Measurements from ENCODE around the gene SLC12A7. TPM values are rescaled to one million over a fixed set of nuclear protein-coding genes. Genes with fewer than 3 reads are reported as not detected.

SLC12A7 gene
- total RNA-seq, 1 donor from 2014 or later = 147 TPM

DNA sequence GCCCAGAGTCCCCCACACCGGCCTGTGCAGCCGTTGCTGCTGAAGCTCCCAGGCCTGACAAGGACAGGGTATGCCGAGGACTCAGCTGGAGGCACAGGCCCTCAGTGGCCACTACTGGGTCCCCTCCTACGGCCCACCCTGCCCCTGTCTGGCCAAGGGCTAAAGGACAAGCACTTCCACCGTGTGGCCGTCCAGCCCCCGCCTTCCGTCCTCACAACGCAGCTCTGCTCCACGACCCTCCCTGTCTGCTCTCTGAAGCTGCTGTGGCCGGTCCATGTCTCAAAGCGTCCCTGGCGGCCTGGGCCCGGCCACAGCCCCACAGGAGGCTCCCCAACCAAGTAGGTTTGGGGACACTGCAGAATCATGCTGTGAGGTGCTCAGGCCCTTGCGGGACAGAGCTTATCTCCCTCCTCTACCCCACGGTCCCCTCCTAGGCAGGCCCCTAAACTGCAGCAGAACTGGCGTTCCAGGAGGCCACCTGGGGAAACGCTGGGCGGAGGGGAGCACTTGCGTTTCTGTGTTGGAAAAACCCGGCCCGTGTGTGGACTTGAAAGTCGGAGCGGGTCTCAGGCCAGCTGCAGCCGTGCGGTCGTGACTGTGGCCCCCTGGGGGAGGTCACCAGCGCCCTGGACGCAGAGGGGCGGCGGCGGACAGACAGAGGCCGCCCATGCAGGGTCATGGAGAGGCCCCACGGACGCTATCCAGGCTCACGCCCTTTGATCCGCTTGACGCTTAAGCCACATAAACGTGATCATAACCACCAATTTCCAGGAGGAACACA is 57.7 kb downstream of the SLC12A7 start:
- peak; percentile 18 for DNase-seq
- no peaks in the 10 kb centered on the region for H3K36me3 Mint-ChIP-seq (ENCODE audit: unreplicated experiment)
- H3K4me1 Mint-ChIP-seq (ENCODE audit: low read depth, unreplicated experiment) = peaks cover 6% of the 10 kb centered on the region
- no peak overlapping the region for H3K4me3 Mint-ChIP-seq (ENCODE audit: unreplicated experiment)
- peaks cover 9% of the 10 kb centered on the region for H3K9me3 Mint-ChIP-seq (ENCODE audit: unreplicated experiment)
- H3K27me3 Mint-ChIP-seq (ENCODE audit: unreplicated experiment) = peaks cover 16% of the 10 kb centered on the region
- H3K27ac Mint-ChIP-seq (ENCODE audit: unreplicated experiment) = no peak overlapping the region
- TF ChIP-seq, protein P1, sequence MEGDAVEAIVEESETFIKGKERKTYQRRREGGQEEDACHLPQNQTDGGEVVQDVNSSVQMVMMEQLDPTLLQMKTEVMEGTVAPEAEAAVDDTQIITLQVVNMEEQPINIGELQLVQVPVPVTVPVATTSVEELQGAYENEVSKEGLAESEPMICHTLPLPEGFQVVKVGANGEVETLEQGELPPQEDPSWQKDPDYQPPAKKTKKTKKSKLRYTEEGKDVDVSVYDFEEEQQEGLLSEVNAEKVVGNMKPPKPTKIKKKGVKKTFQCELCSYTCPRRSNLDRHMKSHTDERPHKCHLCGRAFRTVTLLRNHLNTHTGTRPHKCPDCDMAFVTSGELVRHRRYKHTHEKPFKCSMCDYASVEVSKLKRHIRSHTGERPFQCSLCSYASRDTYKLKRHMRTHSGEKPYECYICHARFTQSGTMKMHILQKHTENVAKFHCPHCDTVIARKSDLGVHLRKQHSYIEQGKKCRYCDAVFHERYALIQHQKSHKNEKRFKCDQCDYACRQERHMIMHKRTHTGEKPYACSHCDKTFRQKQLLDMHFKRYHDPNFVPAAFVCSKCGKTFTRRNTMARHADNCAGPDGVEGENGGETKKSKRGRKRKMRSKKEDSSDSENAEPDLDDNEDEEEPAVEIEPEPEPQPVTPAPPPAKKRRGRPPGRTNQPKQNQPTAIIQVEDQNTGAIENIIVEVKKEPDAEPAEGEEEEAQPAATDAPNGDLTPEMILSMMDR (IDR thresholded peaks at IDR 0.05; ENCODE audit: partially characterized antibody, unreplicated experiment) = no peak

DNA sequence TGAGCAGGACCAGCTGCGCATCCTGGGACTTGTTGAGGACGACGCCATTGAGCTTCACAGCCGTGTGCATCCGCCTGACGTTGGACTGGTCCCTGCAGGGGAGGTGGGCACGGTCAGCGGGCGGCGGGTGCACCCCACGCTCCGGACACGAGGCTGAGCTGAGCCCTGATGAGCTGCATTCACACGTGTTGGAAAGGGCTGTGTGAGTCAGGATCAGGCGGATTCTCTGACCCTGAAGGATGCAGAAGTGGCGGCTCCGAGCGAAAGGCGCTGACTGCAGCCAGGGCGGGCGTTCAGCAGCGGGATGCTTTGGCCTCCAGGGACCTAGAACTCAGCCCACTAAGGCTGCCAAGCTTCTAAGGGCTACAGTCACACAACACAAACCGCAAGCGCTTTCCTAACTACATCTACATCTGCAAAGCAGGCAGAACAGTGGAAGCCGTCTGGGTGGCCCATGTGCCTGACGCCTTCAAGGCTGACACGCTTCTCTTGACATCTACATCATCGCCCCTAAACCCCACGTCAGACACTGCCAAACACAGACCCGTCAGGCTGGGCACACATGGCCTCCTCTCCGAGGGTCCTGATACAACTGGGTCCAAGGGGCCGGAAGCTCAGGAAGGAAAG is 58.4 kb downstream of the SLC12A7 start:
- Mint-ChIP-seq H3K9me3 (ENCODE audit: unreplicated experiment) (peaks cover 8% of the 10 kb centered on the region), H3K27ac (ENCODE audit: unreplicated experiment) (no peak overlapping the region), H3K36me3 (ENCODE audit: unreplicated experiment) (no peaks in the 10 kb centered on the region), H3K27me3 (ENCODE audit: unreplicated experiment) (peaks cover 15% of the 10 kb centered on the region), H3K4me1 (ENCODE audit: low read depth, unreplicated experiment) (peaks cover 4% of the 10 kb centered on the region), H3K4me3 (ENCODE audit: unreplicated experiment) (no peak overlapping the region)
- peak; percentile 27 for DNase-seq
- TF ChIP-seq, protein P1 (IDR thresholded peaks at IDR 0.05; ENCODE audit: partially characterized antibody, unreplicated experiment) = no peak

DNA sequence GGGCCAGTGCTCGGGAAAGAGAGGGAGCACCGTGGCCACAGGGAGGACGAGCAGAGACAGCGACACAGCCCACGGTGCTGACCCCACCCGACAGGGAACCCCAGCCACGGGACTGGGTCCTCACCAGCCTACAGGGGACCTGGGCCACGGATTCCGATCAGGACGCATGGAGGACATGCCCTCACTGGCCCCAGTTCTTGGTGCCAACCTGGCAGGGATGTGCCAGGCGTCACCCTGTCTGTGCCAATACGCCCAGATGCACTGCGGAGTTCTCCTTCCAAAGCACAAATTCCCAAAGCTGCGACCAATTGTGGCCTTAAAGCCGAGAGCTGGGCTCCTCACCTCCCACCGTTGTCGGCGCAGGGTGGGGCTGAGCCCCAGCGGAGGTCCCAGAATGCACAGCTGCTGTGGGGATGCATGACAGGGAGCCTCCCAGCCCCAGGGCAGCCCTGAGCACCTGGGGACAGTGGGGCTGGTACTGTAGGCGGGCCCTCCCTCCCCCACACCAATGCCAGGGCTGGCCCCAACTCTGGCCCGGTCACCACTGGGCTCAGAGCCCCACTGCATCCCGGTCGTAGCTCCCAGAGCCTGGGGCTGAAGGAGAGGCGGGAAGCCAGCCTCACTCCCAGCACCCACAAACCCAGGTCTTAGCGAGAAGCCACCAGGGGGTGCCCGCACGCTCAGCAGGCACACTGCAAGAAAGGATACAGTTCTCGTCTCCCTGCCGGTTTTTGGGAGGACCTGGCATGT is 59.0 kb downstream of the SLC12A7 start:
- Mint-ChIP-seq H3K27ac (ENCODE audit: unreplicated experiment) (no peak overlapping the region), H3K36me3 (ENCODE audit: unreplicated experiment) (no peaks in the 10 kb centered on the region), H3K4me3 (ENCODE audit: unreplicated experiment) (no peak overlapping the region), H3K9me3 (ENCODE audit: unreplicated experiment) (peaks cover 10% of the 10 kb centered on the region), H3K27me3 (ENCODE audit: unreplicated experiment) (peaks cover 19% of the 10 kb centered on the region), H3K4me1 (ENCODE audit: low read depth, unreplicated experiment) (peaks cover 4% of the 10 kb centered on the region)
- TF ChIP-seq, protein P1 (IDR thresholded peaks at IDR 0.05; ENCODE audit: partially characterized antibody, unreplicated experiment) = no peak
- peak; percentile 17 for DNase-seq

DNA sequence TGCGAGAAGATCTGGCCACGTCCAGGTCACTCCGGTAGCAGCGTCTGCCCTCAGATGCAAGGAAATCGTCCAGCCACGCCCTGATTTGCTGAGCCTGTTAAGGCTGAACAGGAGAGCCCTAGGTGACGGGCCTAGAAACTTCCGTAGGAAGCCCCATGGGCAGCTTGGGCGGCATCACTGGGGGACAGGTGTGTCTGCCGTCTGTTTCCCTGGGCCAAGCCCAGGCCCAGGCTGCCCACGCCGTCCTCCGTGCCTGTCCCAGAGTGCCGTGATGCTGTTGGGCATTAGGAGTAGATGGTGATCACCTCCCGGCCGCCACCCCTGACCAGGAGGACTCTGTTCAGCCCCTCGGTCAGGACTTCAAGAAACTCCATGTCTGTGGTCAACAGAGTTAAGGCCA is 59.8 kb downstream of the SLC12A7 start:
- H3K4me1 Mint-ChIP-seq (ENCODE audit: low read depth, unreplicated experiment) = peaks cover 4% of the 10 kb centered on the region
- H3K27ac Mint-ChIP-seq (ENCODE audit: unreplicated experiment) = no peak overlapping the region
- no peaks in the 10 kb centered on the region for H3K36me3 Mint-ChIP-seq (ENCODE audit: unreplicated experiment)
- DNase-seq = no peak
- TF ChIP-seq, protein P1 (IDR thresholded peaks at IDR 0.05; ENCODE audit: partially characterized antibody, unreplicated experiment) = no peak
- H3K4me3 Mint-ChIP-seq (ENCODE audit: unreplicated experiment) = no peak overlapping the region
- peaks cover 10% of the 10 kb centered on the region for H3K9me3 Mint-ChIP-seq (ENCODE audit: unreplicated experiment)
- peaks cover 24% of the 10 kb centered on the region for H3K27me3 Mint-ChIP-seq (ENCODE audit: unreplicated experiment)
